Neural progenitor cell (in vitro differentiated cells): ENCODE data around the gene STPG4. TPM values are rescaled to one million over a fixed set of nuclear protein-coding genes. Genes with fewer than 3 reads are reported as not detected.
"Not testable (repeated sequence)": the region's sequence is repeated elsewhere in the genome, so short reads cannot be mapped to it uniquely, and the experiment has no call there.

ENCODE experiments used
- DNase-seq: peaks from one replicate; pipeline ENCODE4 v3.0.0-alpha.2; 2016; ENCODE audit warnings: low spot score
- H2AFZ ChIP-seq: fragments of 200-600 bp; sonication (generic); replicated peaks from 2 replicates; pipeline ENCODE4 v1.6.1; 2016; ENCODE audit warnings: antibody characterized with exemption
- H3F3A ChIP-seq: fragments of 200-600 bp; sonication (generic); 2 replicates; pipeline ENCODE4 v1.6.1; 2016; ENCODE audit warnings: antibody characterized with exemption, low read depth
- H3K27ac ChIP-seq: fragments of 200-600 bp; sonication (generic); 2 replicates; pipeline ENCODE4 v1.5.1; 2016; ENCODE audit warnings: mild to moderate bottlenecking
- H3K27me3 ChIP-seq: fragments of 200-600 bp; sonication (generic); 2 replicates; pipeline ENCODE4 v1.6.1; 2016; ENCODE audit warnings: mild to moderate bottlenecking, moderate library complexity
- H3K36me3 ChIP-seq: fragments of 200-600 bp; sonication (generic); 2 replicates; pipeline ENCODE4 v1.5.1; 2016
- H3K4me1 ChIP-seq: fragments of 200-600 bp; sonication (generic); 2 replicates; pipeline ENCODE4 v1.6.1; 2016; ENCODE audit warnings: mixed run types
- H3K4me2 ChIP-seq: fragments of 200-600 bp; sonication (generic); 2 replicates; pipeline ENCODE4 v1.6.1; 2016
- H3K4me3 ChIP-seq: fragments of 200-600 bp; sonication (generic); 2 replicates; pipeline ENCODE4 v1.5.1; 2016
- H3K79me2 ChIP-seq: fragments of 200-600 bp; sonication (generic); 2 replicates; pipeline ENCODE4 v1.6.1; 2016; ENCODE audit warnings: low read depth
- H3K9ac ChIP-seq: fragments of 200-600 bp; sonication (generic); 2 replicates; pipeline ENCODE4 v1.6.1; 2016
- H3K9me3 ChIP-seq: fragments of 200-600 bp; sonication (generic); 2 replicates; pipeline ENCODE4 v1.5.1; 2016; ENCODE audit warnings: low read depth
- H4K20me1 ChIP-seq: fragments of 200-600 bp; sonication (generic); 2 replicates; pipeline ENCODE4 v1.6.1; 2016; ENCODE audit warnings: low read depth
- H3K27ac Mint-ChIP-seq: 3 replicates; pipeline ENCODE4 v1.8.0; 2021; ENCODE audit warnings: mixed read lengths
- H3K27me3 Mint-ChIP-seq: 2 replicates; pipeline ENCODE4 v1.8.0; 2022; ENCODE audit warnings: low read depth, mild to moderate bottlenecking, inconsistent platforms, moderate library complexity, mixed read lengths; ENCODE audit not compliant: insufficient read depth
- H3K36me3 Mint-ChIP-seq: 3 replicates; pipeline ENCODE4 v1.8.0; 2021; ENCODE audit warnings: mixed read lengths
- H3K4me1 Mint-ChIP-seq: 3 replicates; pipeline ENCODE4 v1.8.0; 2021; ENCODE audit warnings: mixed read lengths
- H3K4me3 Mint-ChIP-seq: 3 replicates; pipeline ENCODE4 v1.8.0; 2021; ENCODE audit warnings: mild to moderate bottlenecking, moderate library complexity, mixed read lengths
- H3K9me3 Mint-ChIP-seq: 3 replicates; pipeline ENCODE4 v1.8.0; 2020; ENCODE audit warnings: mixed read lengths
- CTCF ChIP-seq: fragments of 200-600 bp; sonication (generic); IDR thresholded peaks from 2 replicates; pipeline ENCODE4 v1.5.1; 2017; ENCODE audit warnings: antibody characterized with exemption, mild to moderate bottlenecking
- EZH2 ChIP-seq: fragments of 200-600 bp; sonication (generic); IDR thresholded peaks from 2 replicates; pipeline ENCODE4 v1.6.1; 2017; ENCODE audit warnings: antibody characterized with exemption, mild to moderate bottlenecking, moderate library complexity
- EZH2phosphoT487 ChIP-seq: fragments of 200-600 bp; sonication (generic); IDR thresholded peaks from 2 replicates; pipeline ENCODE4 v1.6.1; 2017; ENCODE audit warnings: antibody characterized with exemption
- total RNA-seq: library from RNA; depleted of rRNA; stranded (reverse); fragments of >200 nt; gene quantifications from 2 replicates; pipeline ENCODE4 v1.2.3, GENCODE V29; 2015; ENCODE audit warnings: low replicate concordance

Gene STPG4
- total RNA-seq, 1 donor from 2014 or later, result not detected

DNA sequence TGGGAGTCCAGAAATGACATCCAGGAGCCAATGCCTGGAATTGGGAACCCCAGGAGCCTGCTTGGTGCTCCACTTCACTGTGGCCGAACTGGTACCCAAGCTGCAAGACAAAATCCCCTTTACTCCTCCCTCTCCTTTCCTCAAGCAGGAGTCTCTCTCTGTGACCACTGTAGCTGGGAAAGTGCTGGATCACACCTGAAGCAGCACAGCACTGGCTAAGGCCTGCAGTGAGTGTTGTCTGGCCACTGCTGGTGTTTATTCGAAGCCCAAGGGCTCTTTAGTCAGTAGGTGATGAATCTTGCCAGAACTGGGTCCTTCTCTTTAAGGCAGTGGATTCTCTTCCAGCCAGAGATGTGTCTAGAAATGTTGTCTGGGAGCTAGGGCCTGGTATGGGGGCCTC is 26.4 kb downstream of the STPG4 start:
- Histone ChIP-seq H3K36me3 (no peaks in the 10 kb centered on the region), H2AFZ (no peak overlapping the region), H3K4me1 (peaks cover 6% of the 10 kb centered on the region), H3K27me3 (no peaks in the 10 kb centered on the region), H3F3A (no peaks in the 10 kb centered on the region), H3K4me3 (no peak overlapping the region), H3K4me2 (no peak overlapping the region), H3K79me2 (no peaks in the 10 kb centered on the region), H3K9me3 (no peaks in the 10 kb centered on the region), H4K20me1 (no peaks in the 10 kb centered on the region), H3K9ac (no peak overlapping the region), H3K27ac (no peak overlapping the region)
- Mint-ChIP-seq H3K27ac (no peak overlapping the region), H3K4me3 (peak overlapping the region; percentile 21), H3K4me1 (peaks cover 4% of the 10 kb centered on the region), H3K27me3 (peaks cover 2% of the 10 kb centered on the region), H3K9me3 (peaks cover 22% of the 10 kb centered on the region), H3K36me3 (peaks cover 11% of the 10 kb centered on the region)
- no peak for DNase-seq
- TF ChIP-seq EZH2 (no peak), CTCF (no peak), EZH2phosphoT487 (no peak)

DNA sequence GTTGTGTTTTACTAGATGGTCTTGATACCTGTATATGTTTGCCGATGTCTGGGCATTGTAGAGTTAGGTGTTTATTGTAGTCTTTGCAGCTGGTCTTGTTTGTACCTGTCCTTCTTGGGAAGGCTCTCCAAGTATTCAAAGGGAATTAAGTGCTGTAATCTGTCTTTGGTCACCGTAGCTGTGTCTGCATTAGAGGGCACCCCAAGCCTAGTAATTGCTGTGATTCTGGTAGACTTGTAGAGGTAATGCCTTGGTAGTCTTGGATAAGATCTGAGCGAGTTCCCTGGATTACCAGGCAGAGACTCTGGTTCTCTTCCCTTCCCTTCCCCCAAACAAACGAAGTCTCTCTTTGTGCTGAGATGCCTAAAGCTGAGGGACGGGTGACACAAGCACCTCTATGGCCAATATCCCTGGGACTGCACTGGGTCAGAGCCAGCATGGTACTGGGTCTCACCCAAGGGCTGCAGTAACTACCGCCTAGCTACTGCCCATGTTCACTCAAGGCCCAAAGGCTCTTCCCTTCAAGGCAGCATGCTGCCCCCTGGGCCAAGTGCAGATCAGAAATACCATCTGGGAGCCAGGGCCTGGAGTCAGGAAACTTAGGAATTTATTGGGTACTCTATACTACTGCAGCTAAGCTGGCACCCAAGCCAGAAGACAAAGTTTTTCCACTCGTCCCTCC is 27.1 kb downstream of the STPG4 start:
- Histone ChIP-seq H3K9ac (no peak overlapping the region), H3K27me3 (no peaks in the 10 kb centered on the region), H3K4me2 (no peak overlapping the region), H3K36me3 (no peaks in the 10 kb centered on the region), H3F3A (no peaks in the 10 kb centered on the region), H3K27ac (no peak overlapping the region), H4K20me1 (no peaks in the 10 kb centered on the region), H3K4me1 (peaks cover 6% of the 10 kb centered on the region), H3K79me2 (no peaks in the 10 kb centered on the region), H3K4me3 (no peak overlapping the region), H2AFZ (no peak overlapping the region), H3K9me3 (no peaks in the 10 kb centered on the region)
- Mint-ChIP-seq H3K4me1 (peaks cover 4% of the 10 kb centered on the region), H3K4me3 (no peak overlapping the region), H3K36me3 (peaks cover 11% of the 10 kb centered on the region), H3K27ac (no peak overlapping the region), H3K9me3 (peaks cover 22% of the 10 kb centered on the region), H3K27me3 (peaks cover 2% of the 10 kb centered on the region)
- DNase-seq, result peak; percentile 11
- TF ChIP-seq EZH2 (no peak), EZH2phosphoT487 (no peak), CTCF (peak; percentile 20)

DNA sequence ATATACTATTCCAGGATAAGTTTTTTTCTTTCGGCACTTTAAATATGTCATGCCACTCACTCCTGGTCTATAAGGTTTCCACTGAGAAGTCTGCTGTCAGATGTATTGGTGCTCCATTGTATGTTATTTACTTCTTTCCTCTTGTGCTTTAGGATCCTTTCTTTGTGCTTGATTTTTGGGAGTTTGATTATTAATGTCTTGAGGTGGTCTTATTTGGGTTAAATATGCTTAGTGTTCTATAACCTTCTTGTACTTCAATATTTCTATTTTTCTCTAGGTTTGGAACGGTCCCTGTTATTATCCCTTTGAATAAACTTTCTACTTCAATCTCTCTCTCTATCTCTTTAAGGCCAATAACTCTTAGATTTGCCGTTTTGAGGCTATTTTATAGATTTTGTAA is 28.3 kb downstream of the STPG4 start:
- peaks cover 2% of the 10 kb centered on the region for H3K27me3 Mint-ChIP-seq
- Histone ChIP-seq H3K4me1 (peaks cover 6% of the 10 kb centered on the region), H3K4me2 (no peak overlapping the region), H3K9me3 (no peaks in the 10 kb centered on the region), H2AFZ (no peak overlapping the region), H3K27me3 (no peaks in the 10 kb centered on the region), H4K20me1 (no peaks in the 10 kb centered on the region), H3F3A (no peaks in the 10 kb centered on the region), H3K36me3 (no peaks in the 10 kb centered on the region), H3K79me2 (no peaks in the 10 kb centered on the region), H3K4me3 (no peak overlapping the region), H3K27ac (no peak overlapping the region), H3K9ac (no peak overlapping the region)
- no peak overlapping the region for H3K27ac Mint-ChIP-seq
- DNase-seq, result no peak
- H3K36me3 Mint-ChIP-seq, result peaks cover 11% of the 10 kb centered on the region
- no peak for TF ChIP-seq CTCF
- no peak for TF ChIP-seq EZH2
- TF ChIP-seq EZH2phosphoT487, result no peak
- H3K9me3 Mint-ChIP-seq, result peaks cover 22% of the 10 kb centered on the region
- H3K4me3 Mint-ChIP-seq, result no peak overlapping the region
- peaks cover 4% of the 10 kb centered on the region for H3K4me1 Mint-ChIP-seq

DNA sequence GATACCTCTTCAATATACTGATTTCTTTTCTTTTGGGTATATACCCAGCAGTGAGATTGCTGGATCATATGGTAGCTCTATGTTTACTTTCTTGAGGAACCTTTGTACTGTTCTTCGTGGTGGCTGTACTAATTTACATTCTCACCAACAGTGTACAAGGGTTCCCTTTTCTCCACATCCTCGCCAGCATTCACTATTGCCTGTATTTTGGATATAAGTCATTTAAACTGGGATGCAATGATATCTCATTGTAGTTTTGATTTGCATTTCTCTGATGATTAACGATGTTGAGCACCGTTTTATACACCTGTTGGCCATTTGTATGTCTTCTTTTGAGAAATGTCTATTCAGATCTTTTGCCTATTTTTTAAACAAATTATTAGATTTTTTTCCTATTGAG is 30.4 kb downstream of the STPG4 start:
- Mint-ChIP-seq H3K36me3 (peaks cover 11% of the 10 kb centered on the region), H3K4me1 (peaks cover 13% of the 10 kb centered on the region), H3K9me3 (peaks cover 22% of the 10 kb centered on the region)
- not testable (repeated sequence) for H3K9me3 ChIP-seq, H4K20me1 ChIP-seq, H3K4me3 ChIP-seq, H3K27me3 Mint-ChIP-seq, H3F3A ChIP-seq, H3K36me3 ChIP-seq, H3K9ac ChIP-seq, DNase-seq, H3K4me2 ChIP-seq, H3K4me3 Mint-ChIP-seq, H3K27ac Mint-ChIP-seq, H3K79me2 ChIP-seq, H3K27me3 ChIP-seq, H3K27ac ChIP-seq, H2AFZ ChIP-seq
- H3K4me1 ChIP-seq, result peaks cover 11% of the 10 kb centered on the region

DNA sequence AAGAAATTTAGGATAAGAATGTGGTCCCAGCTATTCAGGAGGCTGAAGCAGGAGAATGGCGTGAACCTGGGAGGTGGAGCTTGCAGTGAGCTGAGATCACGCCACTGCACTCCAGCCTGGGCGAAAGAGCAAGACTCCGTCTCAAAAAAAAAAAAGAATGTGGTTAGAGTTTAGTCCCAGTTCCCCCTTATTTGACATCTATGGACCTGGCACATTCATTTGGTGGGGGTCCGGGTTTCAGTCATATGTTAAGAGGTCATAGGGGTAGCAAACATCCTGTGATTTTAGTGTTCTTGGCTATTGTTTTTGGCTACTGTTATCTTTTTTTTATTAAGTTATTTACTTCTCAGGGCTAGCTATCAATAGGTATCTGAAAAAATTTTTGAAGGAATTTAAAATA is 34.7 kb downstream of the STPG4 start:
- peaks cover 19% of the 10 kb centered on the region for H3K4me1 Mint-ChIP-seq
- not testable (repeated sequence) for H3K36me3 ChIP-seq, DNase-seq, H3K4me3 ChIP-seq, H3K9ac ChIP-seq, H3K36me3 Mint-ChIP-seq, H3K4me1 ChIP-seq, H3K9me3 ChIP-seq, H3K9me3 Mint-ChIP-seq, H3K79me2 ChIP-seq, H3F3A ChIP-seq, H3K27ac Mint-ChIP-seq, H2AFZ ChIP-seq, H4K20me1 ChIP-seq, H3K27me3 ChIP-seq, H3K27ac ChIP-seq, H3K27me3 Mint-ChIP-seq, H3K4me3 Mint-ChIP-seq, H3K4me2 ChIP-seq
